ENCODE results near the gene SLC9A9.

- TF ChIP-seq CTCF (IDR thresholded peaks at IDR 0.05; ENCODE audit: low read length) (no peak), EZH2 (optimal IDR thresholded peaks at IDR 0.05; ENCODE audit: low read depth, low read length) (no peak), EZH2phosphoT487 (IDR thresholded peaks at IDR 0.05; ENCODE audit: low read length) (no peak)
Measured at GRCh38 chr3:143328451-143328850, 519.8 kb downstream of the SLC9A9 start.
